H9 (cell line): Measurements from ENCODE around the gene ENPP1. TPM values are rescaled to one million over a fixed set of nuclear protein-coding genes. Genes with fewer than 3 reads are reported as not detected.

Source experiments
- DNase-seq: peaks from one replicate; pipeline ENCODE4 v3.0.0-alpha.2; 2017
- H2AFZ ChIP-seq: one replicate; pipeline ENCODE4 v1.6.1; 2013; ENCODE audit warnings: mild to moderate bottlenecking, low read length, control low read depth, moderate library complexity
- H2AK5ac ChIP-seq: 2 replicates; pipeline ENCODE4 v1.6.1; 2013; ENCODE audit warnings: low read length, control low read depth, mixed read lengths; ENCODE audit not compliant: insufficient read length
- H2BK120ac ChIP-seq: one replicate; pipeline ENCODE4 v1.6.1; 2013; ENCODE audit warnings: low read depth, mild to moderate bottlenecking, low read length, control low read depth, inconsistent platforms; ENCODE audit not compliant: poor library complexity, severe bottlenecking
- H2BK12ac ChIP-seq: 2 replicates; pipeline ENCODE4 v1.6.1; 2013; ENCODE audit warnings: low read length, control low read depth, mixed read lengths, low read depth; ENCODE audit not compliant: insufficient read length
- H2BK15ac ChIP-seq: 2 replicates; pipeline ENCODE4 v1.6.1; 2013; ENCODE audit warnings: low read depth, low read length, control low read depth
- H2BK20ac ChIP-seq: one replicate; pipeline ENCODE4 v1.6.1; 2013; ENCODE audit warnings: low read depth, mild to moderate bottlenecking, low read length, control low read depth, inconsistent platforms; ENCODE audit not compliant: poor library complexity, severe bottlenecking
- H2BK5ac ChIP-seq: 2 replicates; pipeline ENCODE4 v1.6.1; 2013; ENCODE audit warnings: low read length, control low read depth, mixed read lengths; ENCODE audit not compliant: insufficient read length
- H3K14ac ChIP-seq: 2 replicates; pipeline ENCODE4 v1.6.1; 2013; ENCODE audit warnings: low read length, control low read depth; ENCODE audit not compliant: insufficient read depth
- H3K18ac ChIP-seq: 2 replicates; pipeline ENCODE4 v1.6.1; 2013; ENCODE audit warnings: low read depth, mild to moderate bottlenecking, mixed read lengths, low read length, control low read depth; ENCODE audit not compliant: insufficient read length
- H3K23ac ChIP-seq: 2 replicates; pipeline ENCODE4 v1.6.1; 2013; ENCODE audit warnings: low read length, control low read depth, mixed read lengths, low read depth; ENCODE audit not compliant: insufficient read length
- H3K23me2 ChIP-seq: 2 replicates; pipeline ENCODE4 v1.6.1; 2013; ENCODE audit warnings: low read depth, mild to moderate bottlenecking, mixed read lengths, low read length, control low read depth; ENCODE audit not compliant: insufficient read length, poor library complexity, severe bottlenecking
- H3K27ac ChIP-seq: 2 replicates; pipeline ENCODE4 v1.5.1; 2013; ENCODE audit warnings: low read length, control low read depth, mixed read lengths, low read depth; ENCODE audit not compliant: insufficient read length
- H3K27me3 ChIP-seq: 2 replicates; pipeline ENCODE4 v1.6.1; 2013; ENCODE audit warnings: low read length, control low read depth, inconsistent platforms; ENCODE audit not compliant: insufficient read depth
- H3K4ac ChIP-seq: 2 replicates; pipeline ENCODE4 v1.6.1; 2013; ENCODE audit warnings: low read depth, mild to moderate bottlenecking, control low read depth, inconsistent platforms, low read length, moderate library complexity
- H3K4me1 ChIP-seq: 2 replicates; pipeline ENCODE4 v1.6.1; 2013; ENCODE audit warnings: low read length, control low read depth, inconsistent platforms; ENCODE audit not compliant: insufficient read depth
- H3K4me2 ChIP-seq: 2 replicates; pipeline ENCODE4 v1.6.1; 2013; ENCODE audit warnings: low read length, control low read depth, mixed read lengths; ENCODE audit not compliant: insufficient read length, insufficient read depth
- H3K56ac ChIP-seq: 2 replicates; pipeline ENCODE4 v1.6.1; 2013; ENCODE audit warnings: low read depth, mild to moderate bottlenecking, mixed read lengths, low read length, control low read depth; ENCODE audit not compliant: insufficient read length
- H3K79me1 ChIP-seq: 2 replicates; pipeline ENCODE4 v1.6.1; 2013; ENCODE audit warnings: low read depth, mild to moderate bottlenecking, moderate library complexity, low read length, control low read depth, inconsistent platforms; ENCODE audit not compliant: insufficient read depth, poor library complexity, severe bottlenecking
- H3K79me2 ChIP-seq: 2 replicates; pipeline ENCODE4 v1.6.1; 2013; ENCODE audit warnings: low read length, control low read depth, inconsistent platforms; ENCODE audit not compliant: insufficient read depth
- H3K9ac ChIP-seq: 2 replicates; pipeline ENCODE4 v1.6.1; 2013; ENCODE audit warnings: low read length, control low read depth, mixed read lengths; ENCODE audit not compliant: insufficient read length; ENCODE audit errors: extremely low read depth
- H3K9me3 ChIP-seq: one replicate; pipeline ENCODE4 v1.6.1; 2013; ENCODE audit warnings: low read depth, low read length, inconsistent platforms; ENCODE audit not compliant: control insufficient read depth
- H3T11ph ChIP-seq: one replicate; pipeline ENCODE4 v1.6.1; 2013; ENCODE audit warnings: mild to moderate bottlenecking, low read length, control low read depth, inconsistent platforms
- H4K20me1 ChIP-seq: one replicate; pipeline ENCODE4 v1.6.1; 2013; ENCODE audit not compliant: control insufficient read depth, insufficient read length, insufficient read depth
- H4K5ac ChIP-seq: 2 replicates; pipeline ENCODE4 v1.6.1; 2013; ENCODE audit warnings: low read depth, mild to moderate bottlenecking, mixed read lengths, low read length, control low read depth; ENCODE audit not compliant: insufficient read length
- H4K8ac ChIP-seq: replicated peaks from 2 replicates; pipeline ENCODE4 v1.6.1; 2013; ENCODE audit warnings: low read length, control low read depth, mixed read lengths, low read depth; ENCODE audit not compliant: insufficient read length
- H4K91ac ChIP-seq: 2 replicates; pipeline ENCODE4 v1.6.1; 2013; ENCODE audit warnings: low read depth, mild to moderate bottlenecking, moderate library complexity, mixed read lengths, low read length, control low read depth; ENCODE audit not compliant: insufficient read length
- H3K27ac Mint-ChIP-seq, 3 experiments: 2 replicates in 2 of 3; 3 replicates in 1 of 3; pipeline ENCODE4 v1.8.0; 2020 to 2021; ENCODE audit warnings: mixed read lengths in 3 of 3, mild to moderate bottlenecking in 1 of 3, moderate library complexity in 1 of 3
- H3K27me3 Mint-ChIP-seq: 2 replicates; pipeline ENCODE4 v1.8.0; 2021; ENCODE audit warnings: low read depth, mild to moderate bottlenecking, moderate library complexity, mixed read lengths
- H3K36me3 Mint-ChIP-seq, 3 experiments: 2 replicates in 2 of 3; 3 replicates in 1 of 3; pipeline ENCODE4 v1.8.0; 2020 to 2021; ENCODE audit warnings: low read depth in 3 of 3, mixed read lengths in 3 of 3; ENCODE audit not compliant: insufficient read depth in 1 of 3
- H3K4me1 Mint-ChIP-seq, 2 experiments: 2 replicates each; pipeline ENCODE4 v1.8.0; 2020; ENCODE audit warnings: mixed read lengths in 2 of 2
- H3K4me3 Mint-ChIP-seq, 2 experiments: 2 replicates in 1 of 2; 3 replicates in 1 of 2; pipeline ENCODE4 v1.8.0; 2020 to 2021; ENCODE audit warnings: mild to moderate bottlenecking in 2 of 2, mixed read lengths in 2 of 2, moderate library complexity in 1 of 2
- H3K9me3 Mint-ChIP-seq, 2 experiments: 2 replicates in 1 of 2; 3 replicates in 1 of 2; pipeline ENCODE4 v1.8.0; 2020; ENCODE audit warnings: mild to moderate bottlenecking in 2 of 2, mixed read lengths in 2 of 2, moderate library complexity in 1 of 2
- WGBS: extraction: QIAGEN DNeasy Blood & Tissue Kit; methylation state at CpG from one replicate; pipeline ENCODE4 v1.1.7; 2013; ENCODE audit warnings: missing lambda C conversion rate, low lambda C conversion rate, mixed read lengths; ENCODE audit not compliant: insufficient read length; ENCODE audit errors: extremely low coverage; 5-methylcytosine and 5-hydroxymethylcytosine counted together
- total RNA-seq: library from RNA; stranded (reverse); gene quantifications from 2 replicates; pipeline ENCODE4 v1.2.1, GENCODE V29; 2021
- TF ChIP-seq, protein P1 (sequence below): fragments of 200-600 bp; sonication (generic); conservative IDR thresholded peaks from 3 replicates; pipeline ENCODE4 v1.8.0; 2021; ENCODE audit warnings: antibody characterized with exemption, mild to moderate bottlenecking

The ENPP1 gene
- total RNA-seq, 1 experiment from 2014 or later: 22.5 TPM

DNA sequence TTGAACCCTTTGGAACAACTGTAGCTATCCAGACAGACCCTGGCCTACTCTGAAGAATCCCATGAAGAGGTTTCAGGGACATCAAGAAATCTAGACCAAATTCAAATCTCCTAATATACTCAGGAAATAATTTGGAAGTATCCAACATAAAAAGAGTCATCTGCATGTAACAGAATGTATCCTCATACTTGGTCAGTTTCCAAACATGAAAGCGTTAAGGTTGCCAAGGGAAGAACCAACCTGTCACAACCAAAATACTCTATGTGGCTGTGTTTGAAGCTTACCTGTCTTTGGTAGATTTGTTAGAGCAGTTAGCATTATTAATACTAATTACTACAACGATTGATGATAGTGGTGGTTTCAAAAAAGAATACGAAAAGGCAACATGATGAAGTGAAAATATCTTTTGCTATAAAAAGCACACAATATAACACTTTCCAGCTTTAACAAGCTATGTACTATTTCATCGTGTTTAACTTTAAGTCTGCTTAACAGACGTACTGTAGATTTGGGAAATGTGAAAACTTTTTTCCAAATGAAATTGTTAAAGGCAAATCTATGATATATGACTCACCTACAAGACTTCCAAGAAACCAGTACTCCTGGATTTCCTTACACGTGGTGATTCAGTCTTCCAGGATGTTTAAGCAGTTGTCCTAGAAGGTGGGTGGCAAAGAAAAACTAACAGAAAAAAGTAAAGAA is 46.6 kb upstream of the ENPP1 start:
- no peak overlapping the region for H3K23ac ChIP-seq
- Mint-ChIP-seq H3K27ac (no peak overlapping the region), H3K27me3 (peaks cover 15% of the 10 kb centered on the region), H3K9me3 (no peaks in the 10 kb centered on the region), H3K36me3 (no peaks in the 10 kb centered on the region), H3K4me1 (no peaks in the 10 kb centered on the region), H3K4me3 (no peak overlapping the region)
- H3K56ac ChIP-seq: no peak overlapping the region
- no peak overlapping the region for H2BK5ac ChIP-seq
- H4K91ac ChIP-seq: no peak overlapping the region
- H3K23me2 ChIP-seq: no peaks in the 10 kb centered on the region
- no CpG with 5 or more reads among the region's 6 CpGs for WGBS
- no peaks in the 10 kb centered on the region for H3K9me3 ChIP-seq
- H2BK15ac ChIP-seq: no peak overlapping the region
- no peak overlapping the region for H2AK5ac ChIP-seq
- no peak overlapping the region for H3K27ac ChIP-seq
- no peak for DNase-seq
- H2AFZ ChIP-seq: no peak overlapping the region
- no peaks in the 10 kb centered on the region for H3K79me1 ChIP-seq
- no peak overlapping the region for H3K14ac ChIP-seq
- H3K18ac ChIP-seq: no peak overlapping the region
- TF ChIP-seq, protein P1, sequence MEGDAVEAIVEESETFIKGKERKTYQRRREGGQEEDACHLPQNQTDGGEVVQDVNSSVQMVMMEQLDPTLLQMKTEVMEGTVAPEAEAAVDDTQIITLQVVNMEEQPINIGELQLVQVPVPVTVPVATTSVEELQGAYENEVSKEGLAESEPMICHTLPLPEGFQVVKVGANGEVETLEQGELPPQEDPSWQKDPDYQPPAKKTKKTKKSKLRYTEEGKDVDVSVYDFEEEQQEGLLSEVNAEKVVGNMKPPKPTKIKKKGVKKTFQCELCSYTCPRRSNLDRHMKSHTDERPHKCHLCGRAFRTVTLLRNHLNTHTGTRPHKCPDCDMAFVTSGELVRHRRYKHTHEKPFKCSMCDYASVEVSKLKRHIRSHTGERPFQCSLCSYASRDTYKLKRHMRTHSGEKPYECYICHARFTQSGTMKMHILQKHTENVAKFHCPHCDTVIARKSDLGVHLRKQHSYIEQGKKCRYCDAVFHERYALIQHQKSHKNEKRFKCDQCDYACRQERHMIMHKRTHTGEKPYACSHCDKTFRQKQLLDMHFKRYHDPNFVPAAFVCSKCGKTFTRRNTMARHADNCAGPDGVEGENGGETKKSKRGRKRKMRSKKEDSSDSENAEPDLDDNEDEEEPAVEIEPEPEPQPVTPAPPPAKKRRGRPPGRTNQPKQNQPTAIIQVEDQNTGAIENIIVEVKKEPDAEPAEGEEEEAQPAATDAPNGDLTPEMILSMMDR: no peak
- no peaks in the 10 kb centered on the region for H3K4me1 ChIP-seq
- H4K8ac ChIP-seq: no peak overlapping the region
- H3K4ac ChIP-seq: no peak overlapping the region
- no peak overlapping the region for H3T11ph ChIP-seq
- no peaks in the 10 kb centered on the region for H3K79me2 ChIP-seq
- H3K4me2 ChIP-seq: no peak overlapping the region
- H3K27me3 ChIP-seq: no peaks in the 10 kb centered on the region
- no peak overlapping the region for H2BK12ac ChIP-seq
- no peak overlapping the region for H2BK120ac ChIP-seq
- H4K20me1 ChIP-seq: no peaks in the 10 kb centered on the region
- no peak overlapping the region for H2BK20ac ChIP-seq
- H4K5ac ChIP-seq: no peak overlapping the region
- no peak overlapping the region for H3K9ac ChIP-seq
